ENCODE results near the gene RIN3. TPM values are rescaled to one million over a fixed set of nuclear protein-coding genes. Genes with fewer than 3 reads are reported as not detected.

Gene RIN3
- total RNA-seq, 1 donor from 2014 or later, result 0.22 TPM

DNA sequence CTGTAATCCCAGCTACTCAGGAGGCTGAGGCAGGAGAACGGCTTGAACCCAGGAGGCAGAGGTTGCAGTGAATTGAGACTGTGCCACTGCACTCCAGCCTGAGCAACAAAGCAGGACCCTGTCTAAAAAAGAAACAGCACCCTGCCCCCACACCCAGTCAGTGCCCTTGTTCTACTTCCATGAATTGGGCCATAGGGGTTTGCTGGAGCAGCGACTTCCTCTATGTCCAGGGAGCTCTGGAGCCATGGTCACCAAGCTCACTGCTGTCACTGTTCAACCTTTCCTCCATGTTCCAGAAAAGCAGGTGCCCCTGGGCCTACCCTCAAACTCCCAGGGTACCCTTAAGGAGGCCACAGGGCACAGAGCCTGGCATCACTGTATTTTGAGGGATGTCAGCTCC, 116.8 kb downstream of the RIN3 start:
- no peak overlapping the region for H3K27ac Mint-ChIP-seq
- Histone ChIP-seq H3K36me3 (no peaks in the 10 kb centered on the region), H3K4me1 (peaks cover 21% of the 10 kb centered on the region), H3K9ac (no peak overlapping the region), H3K27me3 (no peaks in the 10 kb centered on the region), H3K9me3 (ENCODE audit: low read depth) (no peaks in the 10 kb centered on the region), H3K27ac (no peak overlapping the region), H3K79me2 (ENCODE audit: low read depth) (no peaks in the 10 kb centered on the region), H3K4me2 (no peak overlapping the region), H3F3A (ENCODE audit: low read depth) (peaks cover 14% of the 10 kb centered on the region), H3K4me3 (no peak overlapping the region), H2AFZ (replicated peaks) (no peak overlapping the region), H4K20me1 (ENCODE audit: low read depth) (no peaks in the 10 kb centered on the region)
- no peak overlapping the region for H3K4me3 Mint-ChIP-seq
- H3K36me3 Mint-ChIP-seq, result peaks cover 2% of the 10 kb centered on the region
- H3K9me3 Mint-ChIP-seq, result peaks cover 12% of the 10 kb centered on the region
- peaks cover 2% of the 10 kb centered on the region for H3K27me3 Mint-ChIP-seq (ENCODE audit: insufficient read depth, low read depth)
- no peak for DNase-seq (ENCODE audit: low spot score)
- no peak for TF ChIP-seq EZH2 (IDR thresholded peaks at IDR 0.05)
- no peak for TF ChIP-seq EZH2phosphoT487 (IDR thresholded peaks at IDR 0.05)
- TF ChIP-seq, protein P1, sequence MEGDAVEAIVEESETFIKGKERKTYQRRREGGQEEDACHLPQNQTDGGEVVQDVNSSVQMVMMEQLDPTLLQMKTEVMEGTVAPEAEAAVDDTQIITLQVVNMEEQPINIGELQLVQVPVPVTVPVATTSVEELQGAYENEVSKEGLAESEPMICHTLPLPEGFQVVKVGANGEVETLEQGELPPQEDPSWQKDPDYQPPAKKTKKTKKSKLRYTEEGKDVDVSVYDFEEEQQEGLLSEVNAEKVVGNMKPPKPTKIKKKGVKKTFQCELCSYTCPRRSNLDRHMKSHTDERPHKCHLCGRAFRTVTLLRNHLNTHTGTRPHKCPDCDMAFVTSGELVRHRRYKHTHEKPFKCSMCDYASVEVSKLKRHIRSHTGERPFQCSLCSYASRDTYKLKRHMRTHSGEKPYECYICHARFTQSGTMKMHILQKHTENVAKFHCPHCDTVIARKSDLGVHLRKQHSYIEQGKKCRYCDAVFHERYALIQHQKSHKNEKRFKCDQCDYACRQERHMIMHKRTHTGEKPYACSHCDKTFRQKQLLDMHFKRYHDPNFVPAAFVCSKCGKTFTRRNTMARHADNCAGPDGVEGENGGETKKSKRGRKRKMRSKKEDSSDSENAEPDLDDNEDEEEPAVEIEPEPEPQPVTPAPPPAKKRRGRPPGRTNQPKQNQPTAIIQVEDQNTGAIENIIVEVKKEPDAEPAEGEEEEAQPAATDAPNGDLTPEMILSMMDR (IDR thresholded peaks at IDR 0.05), result no peak
- H3K4me1 Mint-ChIP-seq, result peaks cover 13% of the 10 kb centered on the region

DNA sequence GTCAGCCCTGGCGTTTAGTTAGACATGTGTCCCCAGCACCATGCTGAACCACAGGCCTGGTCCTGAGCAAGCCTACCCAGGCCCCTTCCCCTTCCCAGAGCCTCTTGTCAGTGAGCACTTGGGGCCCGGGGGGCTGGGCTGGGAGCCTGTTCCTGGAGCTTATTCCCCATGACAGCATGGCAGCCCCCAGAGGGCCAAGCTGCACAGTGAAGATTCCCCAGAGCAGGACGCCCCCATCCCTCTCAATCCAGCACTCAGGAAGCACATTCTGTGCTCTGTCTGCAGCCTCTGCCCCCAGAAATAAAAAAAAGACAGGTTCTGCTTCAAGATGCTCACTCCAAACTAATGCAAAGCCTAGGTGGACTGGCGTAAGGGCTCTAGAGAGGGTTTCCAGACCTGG, 117.5 kb downstream of the RIN3 start:
- no peak for DNase-seq (ENCODE audit: low spot score)
- H3K36me3 Mint-ChIP-seq, result peaks cover 2% of the 10 kb centered on the region
- no peak overlapping the region for H3K27ac ChIP-seq

DNA sequence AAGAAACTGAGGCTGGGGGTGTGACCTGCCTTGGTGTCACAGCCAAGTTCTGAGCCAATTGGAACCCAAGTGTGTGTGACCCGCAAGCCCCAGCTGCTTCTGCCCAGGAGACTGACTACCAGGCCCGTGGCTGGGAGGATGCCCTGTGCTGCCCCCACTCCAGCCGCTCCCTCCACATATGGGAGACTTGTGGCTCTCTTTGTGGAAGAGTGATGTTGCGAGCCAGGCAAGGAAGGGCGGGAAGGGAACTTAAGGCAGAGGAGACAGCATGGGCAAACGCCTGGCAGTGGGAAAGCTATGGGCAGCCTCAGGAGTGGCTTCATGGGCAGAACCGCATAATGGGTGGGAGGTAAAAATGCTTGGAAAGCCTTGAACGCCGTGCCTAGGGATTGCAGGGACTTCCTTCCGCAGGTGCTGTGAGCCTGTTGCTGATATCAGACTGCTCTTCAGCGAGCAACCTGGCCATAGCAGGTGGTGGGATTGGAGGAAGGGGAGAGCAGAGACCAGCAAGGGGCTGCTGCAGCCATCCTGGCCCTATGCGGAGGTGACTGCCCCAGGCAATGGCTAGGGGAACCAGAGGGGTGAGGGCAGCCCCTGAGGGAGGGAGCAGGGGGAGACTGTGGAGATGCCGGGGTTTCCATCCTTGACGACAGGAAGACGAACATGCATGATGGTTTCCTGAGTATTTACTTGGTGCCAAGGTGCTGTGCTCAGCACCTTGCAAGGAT, 119.1 kb downstream of the RIN3 start:
- H3K4me1 Mint-ChIP-seq, result peaks cover 27% of the 10 kb centered on the region
- Histone ChIP-seq H3K9me3 (ENCODE audit: low read depth) (no peaks in the 10 kb centered on the region), H4K20me1 (ENCODE audit: low read depth) (no peaks in the 10 kb centered on the region), H3F3A (ENCODE audit: low read depth) (peaks cover 16% of the 10 kb centered on the region), H2AFZ (replicated peaks) (no peak overlapping the region), H3K79me2 (ENCODE audit: low read depth) (no peaks in the 10 kb centered on the region), H3K4me1 (peaks cover 24% of the 10 kb centered on the region), H3K4me2 (no peak overlapping the region), H3K36me3 (no peaks in the 10 kb centered on the region), H3K4me3 (no peak overlapping the region), H3K27ac (no peak overlapping the region), H3K27me3 (no peaks in the 10 kb centered on the region), H3K9ac (no peak overlapping the region)
- TF ChIP-seq EZH2 (IDR thresholded peaks at IDR 0.05) (no peak), EZH2phosphoT487 (IDR thresholded peaks at IDR 0.05) (no peak)
- TF ChIP-seq, protein P1 (IDR thresholded peaks at IDR 0.05), result no peak
- H3K4me3 Mint-ChIP-seq, result no peak overlapping the region
- H3K9me3 Mint-ChIP-seq, result peaks cover 4% of the 10 kb centered on the region
- no peak overlapping the region for H3K27ac Mint-ChIP-seq
- H3K27me3 Mint-ChIP-seq (ENCODE audit: insufficient read depth, low read depth), result peaks cover 2% of the 10 kb centered on the region
- DNase-seq (ENCODE audit: low spot score), result no peak
- H3K36me3 Mint-ChIP-seq, result peaks cover 2% of the 10 kb centered on the region

More for the DNA sequence above, 117.5 kb downstream of the RIN3 start:
- H3K4me2 ChIP-seq, result no peak overlapping the region
- H4K20me1 ChIP-seq (ENCODE audit: low read depth), result no peaks in the 10 kb centered on the region
- Mint-ChIP-seq H3K27me3 (ENCODE audit: insufficient read depth, low read depth) (peaks cover 2% of the 10 kb centered on the region), H3K4me1 (peaks cover 18% of the 10 kb centered on the region), H3K27ac (peak overlapping the region; percentile 57), H3K9me3 (peaks cover 12% of the 10 kb centered on the region), H3K4me3 (no peak overlapping the region)
- H3K27me3 ChIP-seq, result no peaks in the 10 kb centered on the region
- H3K4me1 ChIP-seq, result peaks cover 21% of the 10 kb centered on the region
- H3F3A ChIP-seq (ENCODE audit: low read depth), result peaks cover 17% of the 10 kb centered on the region
- H3K9me3 ChIP-seq (ENCODE audit: low read depth), result no peaks in the 10 kb centered on the region
- H3K79me2 ChIP-seq (ENCODE audit: low read depth), result no peaks in the 10 kb centered on the region
- no peak overlapping the region for H3K4me3 ChIP-seq
- no peak overlapping the region for H2AFZ ChIP-seq (replicated peaks)
- H3K9ac ChIP-seq, result no peak overlapping the region
- TF ChIP-seq EZH2phosphoT487 (IDR thresholded peaks at IDR 0.05) (no peak), EZH2 (IDR thresholded peaks at IDR 0.05) (no peak)
- TF ChIP-seq, protein P1 (IDR thresholded peaks at IDR 0.05), result no peak
- no peaks in the 10 kb centered on the region for H3K36me3 ChIP-seq

Data from neural progenitor cell (in vitro differentiated cells).